KG1 (cell line): ENCODE results near the gene AFAP1.

Source experiments
- DNase-seq: peaks from one replicate; lab custom pipeline; 2025; lab: John Stamatoyannopoulos, UW

The AFAP1 gene

GRCh38 chr4:7910952-7911578, 28.6 kb downstream of the AFAP1 start:
- DNase-seq = no peak

DNA sequence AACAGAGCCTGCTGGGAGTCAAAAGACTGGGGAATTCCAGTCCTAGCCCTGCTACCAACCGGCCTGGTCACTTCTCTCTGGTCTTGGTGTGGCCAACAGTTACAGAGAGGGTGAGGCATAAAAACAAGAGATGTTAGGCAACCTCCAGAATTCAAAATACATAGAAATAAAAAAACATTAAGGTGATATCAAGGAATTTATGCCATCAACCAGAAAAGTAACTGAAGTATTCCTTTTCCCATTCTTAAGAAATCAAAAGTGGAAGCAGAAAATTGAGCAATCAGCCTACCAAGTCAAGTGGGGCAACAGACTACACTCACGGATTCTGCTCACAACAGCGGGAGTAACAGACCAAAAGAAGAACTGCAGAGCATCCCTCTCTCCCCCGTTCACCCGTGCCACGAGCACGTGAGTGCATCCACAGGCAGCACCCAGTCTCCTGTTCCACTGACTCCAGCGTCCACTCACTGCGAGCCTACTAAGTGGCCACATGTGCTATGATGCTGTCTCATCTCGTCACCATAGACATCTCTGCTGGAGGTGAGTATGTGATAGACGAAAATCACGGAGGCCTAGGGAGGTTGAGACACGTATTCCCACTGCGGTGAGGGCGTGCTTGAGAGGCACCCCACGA, 29.3 kb downstream of the AFAP1 start:
- no peak for DNase-seq

DNA sequence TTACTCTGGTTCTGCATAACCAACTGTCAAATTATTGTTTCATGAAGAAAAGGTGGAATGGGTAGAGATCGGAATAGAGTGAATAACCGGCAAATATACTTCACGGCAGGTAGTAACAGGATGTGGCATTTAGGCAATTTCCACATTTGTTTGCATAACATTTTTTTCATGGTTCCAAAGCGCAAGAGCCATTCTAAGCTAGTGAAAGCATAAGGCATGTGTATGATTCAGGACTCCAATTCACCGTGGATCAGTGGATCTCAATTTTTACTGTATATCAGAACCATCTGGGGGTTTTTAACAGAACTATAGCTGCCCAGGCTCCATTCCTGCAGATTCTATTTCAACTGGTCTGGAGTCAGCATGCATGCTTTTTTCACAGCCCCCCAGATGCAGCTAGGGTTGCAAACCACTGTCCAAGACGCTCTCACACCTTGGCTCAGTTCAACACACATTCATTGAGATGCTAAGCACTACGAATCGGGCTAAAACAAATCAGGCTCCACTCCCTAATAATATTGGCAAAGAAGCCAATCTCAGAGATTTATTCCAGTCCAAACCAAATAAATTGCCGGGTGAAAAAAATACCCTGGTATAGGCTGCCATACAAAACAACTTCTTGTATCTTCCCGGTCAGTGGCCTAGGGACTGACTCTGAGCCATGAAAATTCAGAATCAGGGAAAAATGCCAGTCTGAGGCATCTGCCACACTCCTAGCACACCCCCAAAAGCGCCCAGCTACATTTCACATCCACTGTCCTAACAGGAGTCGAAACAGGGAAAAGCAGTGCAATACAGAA, 30.0 kb downstream of the AFAP1 start:
- no peak for DNase-seq

DNA sequence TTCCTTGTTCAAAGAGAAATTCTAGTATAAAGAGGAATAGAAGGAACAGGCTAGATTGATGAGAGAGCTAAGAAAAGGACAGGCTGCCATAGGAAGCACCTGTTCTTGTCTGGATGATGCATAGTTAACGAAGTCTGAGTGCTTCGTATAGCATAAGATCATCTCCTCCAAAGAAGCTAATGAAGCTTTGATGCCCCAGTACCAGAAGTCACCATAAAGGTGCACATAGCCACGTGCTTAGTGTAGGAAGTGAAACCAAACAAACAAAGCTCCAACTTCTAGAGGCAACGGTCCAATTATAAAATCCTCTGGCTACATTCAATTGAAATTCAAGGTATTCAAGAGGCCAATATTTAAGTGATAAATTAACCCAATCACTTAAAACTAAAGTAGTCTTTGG, 31.0 kb downstream of the AFAP1 start:
- DNase-seq = no peak

DNA sequence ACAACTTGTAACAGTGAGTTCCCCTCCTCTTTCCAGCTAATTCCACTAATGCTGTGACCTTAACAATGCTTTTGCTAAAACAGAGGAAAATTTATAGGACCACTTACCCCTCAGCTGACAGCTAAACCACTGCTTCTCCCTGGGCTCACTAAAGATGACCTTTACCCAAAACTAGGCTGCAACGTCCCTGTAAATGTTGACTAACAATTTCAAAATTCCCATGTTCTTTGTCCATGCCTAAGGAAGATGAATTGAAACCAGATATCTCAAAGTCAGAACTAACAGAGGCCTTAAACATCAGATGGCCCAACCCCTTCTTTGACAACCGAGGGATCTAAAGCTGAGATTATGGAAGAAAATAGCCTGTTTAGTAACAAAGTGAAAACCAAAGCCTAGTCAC, 32.5 kb downstream of the AFAP1 start:
- no peak for DNase-seq

GRCh38 chr4:7906171-7906701, 33.4 kb downstream of the AFAP1 start:
- DNase-seq = no peak

DNA sequence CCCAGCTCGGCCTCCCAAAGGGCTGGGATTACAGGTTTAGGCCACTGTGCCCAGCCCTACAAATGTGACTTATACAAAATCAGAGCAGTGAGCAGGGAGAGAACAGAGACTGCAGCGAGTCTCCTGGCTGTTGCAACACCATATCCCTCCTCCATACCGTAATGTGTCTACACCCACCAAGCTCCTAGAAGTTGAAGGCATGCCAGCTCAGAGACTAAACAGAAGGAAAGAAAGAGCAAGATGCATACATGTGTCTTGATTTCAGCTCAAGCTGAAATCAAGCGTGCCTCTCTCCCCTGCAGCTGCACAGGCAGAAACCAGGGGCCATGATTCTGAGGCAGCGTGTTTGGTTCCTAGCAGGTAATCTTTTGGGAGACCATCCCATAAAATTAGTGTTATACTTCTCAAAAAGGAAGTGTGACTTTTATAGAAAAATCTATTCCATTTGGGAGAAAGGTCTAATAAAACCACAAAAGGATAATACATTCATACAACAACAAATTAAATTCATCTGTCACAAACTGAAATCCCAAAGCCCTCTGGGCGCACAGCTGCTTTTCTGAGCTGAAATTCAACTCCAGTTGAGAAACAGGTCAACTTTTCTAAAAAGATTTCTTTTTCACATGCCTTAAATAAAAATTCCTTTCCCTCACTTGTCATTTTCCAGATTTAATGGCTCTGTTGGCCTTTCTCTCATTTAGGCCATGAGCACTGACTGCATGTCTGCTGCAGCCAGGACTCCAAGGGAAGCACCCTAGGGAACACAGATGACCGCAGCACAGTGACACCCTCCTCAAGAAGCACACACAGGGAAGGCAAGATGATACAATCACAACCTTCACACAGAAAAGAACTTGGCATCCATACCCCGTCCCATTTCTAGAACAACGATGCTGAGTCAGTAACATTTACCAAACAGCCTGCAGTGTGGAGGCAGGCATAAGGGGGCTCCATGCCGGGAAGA, 34.4 kb downstream of the AFAP1 start:
- DNase-seq = no peak

- no peak for DNase-seq
These were observed 35.7 kb downstream of the AFAP1 start for GRCh38 chr4:7903791-7904516.

- DNase-seq = no peak
These were observed 36.8 kb downstream of the AFAP1 start for GRCh38 chr4:7902826-7903225.

- DNase-seq = no peak
These were observed 37.5 kb downstream of the AFAP1 start for GRCh38 chr4:7902101-7902553.

GRCh38 chr4:7901311-7901885, 38.3 kb downstream of the AFAP1 start:
- DNase-seq = no peak

DNA sequence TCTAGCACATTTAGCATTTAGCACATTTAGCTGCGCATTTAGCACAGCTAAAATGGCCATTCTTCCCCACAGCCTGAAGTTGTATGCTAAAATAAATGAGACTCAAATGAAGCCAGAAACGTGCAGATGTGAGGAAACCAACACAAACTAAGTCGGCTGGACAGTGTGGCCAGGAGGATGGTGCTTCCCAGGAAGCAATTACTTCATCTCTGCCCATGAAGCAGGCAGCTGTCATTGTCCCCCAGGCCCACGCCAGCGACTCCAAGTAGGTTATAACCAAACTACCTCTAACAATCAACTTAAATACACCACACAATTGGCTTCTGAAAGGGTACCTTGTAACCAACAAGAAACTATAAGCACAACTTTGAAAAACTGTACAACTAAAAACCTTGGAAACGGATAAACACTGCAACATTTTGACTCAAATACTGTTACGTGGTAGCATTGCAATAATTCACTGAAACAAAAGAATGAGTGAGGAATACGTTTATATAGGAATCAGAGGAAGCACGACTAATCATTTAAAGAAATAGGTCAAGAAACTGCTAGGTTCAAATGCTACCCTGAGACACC, 39.2 kb downstream of the AFAP1 start:
- DNase-seq = no peak

GRCh38 chr4:7899184-7899869, 40.3 kb downstream of the AFAP1 start:
- DNase-seq = no peak

DNA sequence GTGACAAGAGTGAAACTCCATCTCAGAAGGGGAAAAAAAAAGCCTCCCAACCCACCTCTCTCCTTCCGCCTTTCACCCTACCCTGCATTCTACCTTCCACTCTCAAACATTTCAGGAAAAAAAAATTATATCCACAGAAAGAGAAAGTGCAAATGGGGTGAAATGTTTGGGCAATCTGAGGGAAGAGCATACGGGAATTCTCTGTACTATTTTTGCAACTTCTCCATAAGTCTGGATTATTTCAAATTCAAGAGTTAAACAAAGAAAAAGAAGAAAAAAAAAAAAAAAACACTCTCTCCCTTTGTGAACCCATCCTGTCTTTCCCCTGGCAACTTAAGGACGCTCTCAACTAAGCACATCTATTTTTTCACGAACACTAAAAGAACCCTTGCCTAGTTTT, 41.3 kb downstream of the AFAP1 start:
- no peak for DNase-seq

- no peak for DNase-seq
These were observed 41.9 kb downstream of the AFAP1 start for GRCh38 chr4:7897811-7898210.

DNA sequence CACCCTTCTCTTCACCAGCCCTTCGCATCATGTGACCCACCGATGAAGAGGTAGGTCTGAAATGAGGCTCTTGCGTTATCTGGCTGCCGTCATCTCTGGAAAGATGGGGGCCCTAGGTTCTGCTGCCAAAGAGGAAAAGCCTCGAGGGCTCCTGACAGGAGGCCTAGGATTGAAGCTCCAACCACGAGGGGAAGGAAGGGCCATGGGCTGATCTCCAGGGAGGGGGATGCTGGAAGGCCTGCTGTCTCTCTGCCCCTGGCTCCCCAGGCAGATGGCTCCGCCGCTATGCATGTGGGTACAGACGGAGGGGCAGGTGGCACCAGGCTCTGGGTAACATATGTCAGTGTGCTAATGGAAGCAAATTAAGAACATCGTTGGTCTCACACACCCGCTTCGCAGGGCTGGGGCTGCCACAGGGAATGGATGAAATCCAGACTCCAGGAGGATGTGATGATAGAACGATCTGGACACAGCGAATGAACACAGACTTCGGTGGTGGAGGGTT, 44.9 kb downstream of the AFAP1 start:
- no peak for DNase-seq

GRCh38 chr4:7894098-7894676, 45.5 kb downstream of the AFAP1 start:
- DNase-seq = no peak

DNA sequence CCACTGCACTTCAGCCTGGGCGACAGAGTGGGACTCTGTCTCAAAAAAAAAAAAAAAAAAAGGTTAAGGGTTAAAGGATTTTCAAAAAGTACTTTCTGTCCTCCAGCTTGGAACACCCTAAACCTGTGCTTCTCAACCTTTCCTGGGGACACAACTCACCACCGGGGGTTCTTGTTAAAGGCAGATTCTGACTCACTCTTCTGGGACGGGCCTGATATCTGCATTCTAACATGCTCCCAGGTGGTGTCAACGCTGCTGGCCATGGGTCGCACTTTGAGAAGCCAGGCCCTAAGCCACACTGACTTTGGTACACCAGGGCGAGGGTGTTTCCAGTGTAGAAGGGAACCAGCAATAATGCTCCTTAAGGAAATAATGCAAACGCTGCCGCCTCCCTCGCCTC, 46.1 kb downstream of the AFAP1 start:
- DNase-seq = no peak
